A549 treated with AZD9567 at 1 μM for 4 hours (cell line): Measurements from ENCODE around the gene SLC12A8. TPM values are rescaled to one million over a fixed set of nuclear protein-coding genes. Genes with fewer than 3 reads are reported as not detected.

Experiments used
- total RNA-seq: library from RNA; stranded (reverse); fragments of 200-300 nt; extraction: Qiagen RNA extraction; gene quantifications from 5 replicates; pipeline ENCODE4 v1.2.3, GENCODE V29; 2022; ENCODE audit not compliant: insufficient read depth

Gene SLC12A8, protein sequence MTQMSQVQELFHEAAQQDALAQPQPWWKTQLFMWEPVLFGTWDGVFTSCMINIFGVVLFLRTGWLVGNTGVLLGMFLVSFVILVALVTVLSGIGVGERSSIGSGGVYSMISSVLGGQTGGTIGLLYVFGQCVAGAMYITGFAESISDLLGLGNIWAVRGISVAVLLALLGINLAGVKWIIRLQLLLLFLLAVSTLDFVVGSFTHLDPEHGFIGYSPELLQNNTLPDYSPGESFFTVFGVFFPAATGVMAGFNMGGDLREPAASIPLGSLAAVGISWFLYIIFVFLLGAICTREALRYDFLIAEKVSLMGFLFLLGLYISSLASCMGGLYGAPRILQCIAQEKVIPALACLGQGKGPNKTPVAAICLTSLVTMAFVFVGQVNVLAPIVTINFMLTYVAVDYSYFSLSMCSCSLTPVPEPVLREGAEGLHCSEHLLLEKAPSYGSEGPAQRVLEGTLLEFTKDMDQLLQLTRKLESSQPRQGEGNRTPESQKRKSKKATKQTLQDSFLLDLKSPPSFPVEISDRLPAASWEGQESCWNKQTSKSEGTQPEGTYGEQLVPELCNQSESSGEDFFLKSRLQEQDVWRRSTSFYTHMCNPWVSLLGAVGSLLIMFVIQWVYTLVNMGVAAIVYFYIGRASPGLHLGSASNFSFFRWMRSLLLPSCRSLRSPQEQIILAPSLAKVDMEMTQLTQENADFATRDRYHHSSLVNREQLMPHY
- 0.55 to 3.1 TPM (median 0.96 TPM) in 5 replicates for total RNA-seq

DNA sequence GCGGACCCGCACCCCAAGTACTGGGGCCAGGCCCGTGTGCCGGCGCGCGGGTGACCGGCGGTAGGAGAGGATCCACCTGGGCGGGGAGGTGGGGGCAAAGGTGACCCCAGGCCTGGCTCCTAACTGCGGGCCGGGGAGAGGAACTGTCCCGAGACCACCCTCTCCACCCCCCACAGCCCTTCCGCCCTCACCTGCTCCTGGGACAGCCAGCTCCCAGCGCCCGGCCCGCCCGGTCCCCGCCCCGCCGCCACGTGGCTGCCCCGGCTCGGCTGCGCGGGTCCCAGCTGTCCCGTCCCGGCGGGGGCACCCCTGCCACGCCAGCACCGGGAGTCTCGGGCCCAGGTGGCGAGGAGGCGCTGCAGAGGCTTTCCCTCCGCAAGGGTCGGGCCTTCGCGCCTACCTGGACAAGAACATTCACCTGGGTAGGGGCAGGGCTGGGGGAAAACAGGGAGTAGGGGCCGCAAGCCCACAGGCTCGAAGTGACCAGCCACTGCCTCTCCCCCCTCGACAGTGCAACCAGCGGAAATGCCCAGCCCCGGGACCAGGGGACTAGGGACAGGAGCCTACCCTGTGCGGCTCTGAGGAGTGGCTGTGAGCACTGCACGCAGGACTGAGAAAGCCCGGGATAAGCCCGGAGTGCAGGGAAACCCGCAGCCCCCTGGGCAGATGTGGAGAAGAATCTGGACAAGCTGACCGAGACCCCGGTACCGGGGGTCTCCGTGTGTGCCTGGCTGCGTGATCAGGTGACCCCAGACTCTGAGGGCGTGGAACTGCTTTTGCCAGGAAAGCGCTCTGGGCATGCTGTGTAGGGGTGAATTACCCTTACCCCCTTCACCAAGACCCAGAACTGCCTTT is at the start of gene SLC12A8:
SLC12A8 (minus strand) TSS at position 240 of the 855 bp plus-strand sequence. CDS start 1,399 bp downstream, outside the sequence.

DNA sequence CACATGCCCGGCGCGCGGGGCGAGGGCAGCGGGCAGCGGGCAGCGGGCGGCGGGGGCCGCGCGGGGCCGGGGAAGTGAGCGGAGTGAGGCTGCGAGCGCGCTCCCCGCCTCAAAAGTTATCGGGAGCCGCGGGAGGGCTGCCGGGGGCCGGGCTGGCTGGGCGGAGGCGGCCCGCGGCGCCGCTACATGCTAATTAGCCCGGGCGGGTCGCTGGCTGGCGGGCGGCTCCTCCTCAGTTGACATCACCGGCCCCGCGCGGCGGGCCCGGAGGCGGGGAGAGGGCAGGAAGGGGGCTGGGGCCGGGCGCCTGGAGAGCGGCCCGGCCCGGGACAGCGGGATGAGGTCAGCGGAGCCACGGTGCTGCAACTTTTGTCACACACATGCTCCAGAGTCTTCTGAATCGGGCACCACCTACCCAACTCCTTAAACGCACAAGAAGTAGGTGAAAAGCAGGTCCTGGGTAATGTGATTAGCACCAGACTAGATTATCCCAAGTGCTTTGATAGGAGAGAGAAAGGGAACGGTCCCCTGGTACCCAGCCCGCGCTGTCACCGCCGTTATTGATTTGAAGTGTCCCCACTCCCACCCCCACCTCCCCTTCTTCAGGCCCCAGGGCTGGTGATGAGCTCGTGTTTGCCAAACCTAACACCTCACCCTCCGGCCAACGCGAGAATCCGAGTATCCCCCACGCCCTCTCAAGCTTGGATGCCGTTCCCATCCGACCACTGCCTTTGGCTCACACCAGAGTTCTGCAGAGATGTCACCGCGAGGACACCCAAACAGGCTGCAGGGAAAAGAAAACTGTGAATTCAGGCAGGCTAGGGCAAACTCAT is 156.4 kb downstream of the SLC12A8 start, which contains the start of gene HEG1:
HEG1 (minus strand) TSS at position 85 of the 833 bp plus-strand sequence. CDS start 107 bp downstream, outside the sequence.

Other genes with a start within 250 kb of the SLC12A8 start
- gene HEG1, start 156.8 kb downstream of the SLC12A8 start, total RNA-seq, result 6.4 to 9.9 TPM (median 9.3 TPM) in 5 replicates
- 7.4 to 13.6 TPM (median 9.8 TPM) in 5 replicates for gene ZNF148, start 162.6 kb upstream of the SLC12A8 start, total RNA-seq